ENCODE results near the gene CCDC63. TPM values are rescaled to one million over a fixed set of nuclear protein-coding genes. Genes with fewer than 3 reads are reported as not detected.
"Not testable (repeated sequence)": the region's sequence is repeated elsewhere in the genome, so short reads cannot be mapped to it uniquely, and the experiment has no call there.

CCDC63 gene
- total RNA-seq, 1 donor from 2014 or later = not detected

- intact Hi-C loops (cut with micrococcal nuclease) = no loop called here
- H3K36me3 ChIP-seq = no peaks in the 10 kb centered on the region
- H3K4me3 ChIP-seq = no peak overlapping the region
- TF ChIP-seq, protein P1, sequence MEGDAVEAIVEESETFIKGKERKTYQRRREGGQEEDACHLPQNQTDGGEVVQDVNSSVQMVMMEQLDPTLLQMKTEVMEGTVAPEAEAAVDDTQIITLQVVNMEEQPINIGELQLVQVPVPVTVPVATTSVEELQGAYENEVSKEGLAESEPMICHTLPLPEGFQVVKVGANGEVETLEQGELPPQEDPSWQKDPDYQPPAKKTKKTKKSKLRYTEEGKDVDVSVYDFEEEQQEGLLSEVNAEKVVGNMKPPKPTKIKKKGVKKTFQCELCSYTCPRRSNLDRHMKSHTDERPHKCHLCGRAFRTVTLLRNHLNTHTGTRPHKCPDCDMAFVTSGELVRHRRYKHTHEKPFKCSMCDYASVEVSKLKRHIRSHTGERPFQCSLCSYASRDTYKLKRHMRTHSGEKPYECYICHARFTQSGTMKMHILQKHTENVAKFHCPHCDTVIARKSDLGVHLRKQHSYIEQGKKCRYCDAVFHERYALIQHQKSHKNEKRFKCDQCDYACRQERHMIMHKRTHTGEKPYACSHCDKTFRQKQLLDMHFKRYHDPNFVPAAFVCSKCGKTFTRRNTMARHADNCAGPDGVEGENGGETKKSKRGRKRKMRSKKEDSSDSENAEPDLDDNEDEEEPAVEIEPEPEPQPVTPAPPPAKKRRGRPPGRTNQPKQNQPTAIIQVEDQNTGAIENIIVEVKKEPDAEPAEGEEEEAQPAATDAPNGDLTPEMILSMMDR (IDR thresholded peaks at IDR 0.05; ENCODE audit: borderline replicate concordance) = no peak
- H3K27me3 ChIP-seq (ENCODE audit: low read depth) = no peaks in the 10 kb centered on the region
- no peak overlapping the region for H3K27ac ChIP-seq (replicated peaks)
- no peaks in the 10 kb centered on the region for H3K4me1 ChIP-seq
- DNase-seq = no peak
- H3K9me3 ChIP-seq (replicated peaks) = no peaks in the 10 kb centered on the region
Observed at GRCh38 chr12:110857528-110857927, 10.7 kb downstream of the CCDC63 start.

- H3K27me3 ChIP-seq (ENCODE audit: low read depth); H3K9me3 ChIP-seq (replicated peaks); H3K4me1 ChIP-seq; H3K36me3 ChIP-seq; intact Hi-C loops (cut with micrococcal nuclease); H3K4me3 ChIP-seq; DNase-seq; H3K27ac ChIP-seq (replicated peaks): not testable (repeated sequence)
Observed at GRCh38 chr12:110857954-110858353, 11.2 kb downstream of the CCDC63 start.

- no peaks in the 10 kb centered on the region for H3K36me3 ChIP-seq
- intact Hi-C loops (cut with micrococcal nuclease) = no loop called here
Observed at GRCh38 chr12:110858848-110859247, 12.1 kb downstream of the CCDC63 start.

DNA sequence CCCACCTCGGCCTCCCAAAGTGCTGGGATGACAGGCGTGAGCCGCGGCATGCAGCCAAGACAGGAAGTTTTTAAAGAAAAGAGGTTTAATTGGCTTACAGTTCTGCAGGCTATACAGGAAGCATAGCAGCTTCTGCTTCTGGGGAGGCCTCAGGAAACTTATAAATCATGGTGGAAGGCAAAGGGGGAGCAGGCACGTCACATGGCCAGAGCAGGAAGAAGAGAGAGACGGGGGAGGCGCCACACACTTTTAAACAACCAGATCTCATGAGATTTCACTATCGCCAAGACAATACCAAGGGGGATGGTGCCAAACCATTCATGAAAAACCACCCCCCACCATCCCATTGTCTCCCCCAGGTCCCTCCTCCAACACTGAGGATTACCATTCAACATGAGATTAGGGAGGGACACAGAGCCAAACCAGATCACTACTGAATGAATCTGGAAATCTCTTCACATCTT, 14.1 kb downstream of the CCDC63 start:
- Histone ChIP-seq H3K9me3 (replicated peaks) (no peaks in the 10 kb centered on the region), H3K4me3 (no peak overlapping the region), H3K27ac (replicated peaks) (no peak overlapping the region), H3K4me1 (no peaks in the 10 kb centered on the region), H3K36me3 (no peaks in the 10 kb centered on the region), H3K27me3 (ENCODE audit: low read depth) (no peaks in the 10 kb centered on the region)
- intact Hi-C loops (cut with micrococcal nuclease) = no loop called here
- TF ChIP-seq, protein P1 (IDR thresholded peaks at IDR 0.05; ENCODE audit: borderline replicate concordance) = no peak
- DNase-seq = no peak

More at GRCh38 chr12:110858848-110859247, 12.1 kb downstream of the CCDC63 start:
- Histone ChIP-seq H3K9me3 (replicated peaks) (no peaks in the 10 kb centered on the region), H3K4me1 (no peaks in the 10 kb centered on the region), H3K4me3 (no peak overlapping the region), H3K27ac (replicated peaks) (no peak overlapping the region), H3K27me3 (ENCODE audit: low read depth) (no peaks in the 10 kb centered on the region)
- DNase-seq = no peak
- TF ChIP-seq, protein P1 (IDR thresholded peaks at IDR 0.05; ENCODE audit: borderline replicate concordance) = no peak

DNA sequence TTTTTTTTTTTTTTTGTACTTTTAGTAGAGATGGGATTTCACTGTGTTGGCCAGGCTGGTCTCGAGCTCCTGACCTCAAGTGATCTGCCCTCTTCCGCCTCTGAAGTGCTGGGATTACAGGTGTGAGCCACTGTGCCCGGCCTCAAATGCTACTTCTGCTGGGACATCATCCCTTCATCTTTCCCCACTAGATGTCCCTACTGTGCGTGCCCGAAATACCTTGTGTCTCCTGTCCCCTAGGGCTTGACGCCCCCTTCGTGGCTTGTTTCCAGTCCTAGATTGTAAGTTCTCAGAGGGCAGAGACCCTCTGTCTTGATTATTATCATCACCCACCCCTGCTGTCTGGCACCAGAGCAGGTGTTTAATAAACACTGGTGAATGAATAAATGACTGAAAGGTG, 14.9 kb downstream of the CCDC63 start:
- no peaks in the 10 kb centered on the region for H3K4me1 ChIP-seq
- H3K36me3 ChIP-seq = no peaks in the 10 kb centered on the region
- no peak overlapping the region for H3K4me3 ChIP-seq
- H3K27me3 ChIP-seq (ENCODE audit: low read depth) = no peaks in the 10 kb centered on the region
- H3K9me3 ChIP-seq (replicated peaks) = no peaks in the 10 kb centered on the region
- TF ChIP-seq, protein P1 (IDR thresholded peaks at IDR 0.05; ENCODE audit: borderline replicate concordance) = peak; percentile 16
- intact Hi-C loops (cut with micrococcal nuclease) = no loop called here
- DNase-seq = no peak
- H3K27ac ChIP-seq (replicated peaks) = no peak overlapping the region

DNA sequence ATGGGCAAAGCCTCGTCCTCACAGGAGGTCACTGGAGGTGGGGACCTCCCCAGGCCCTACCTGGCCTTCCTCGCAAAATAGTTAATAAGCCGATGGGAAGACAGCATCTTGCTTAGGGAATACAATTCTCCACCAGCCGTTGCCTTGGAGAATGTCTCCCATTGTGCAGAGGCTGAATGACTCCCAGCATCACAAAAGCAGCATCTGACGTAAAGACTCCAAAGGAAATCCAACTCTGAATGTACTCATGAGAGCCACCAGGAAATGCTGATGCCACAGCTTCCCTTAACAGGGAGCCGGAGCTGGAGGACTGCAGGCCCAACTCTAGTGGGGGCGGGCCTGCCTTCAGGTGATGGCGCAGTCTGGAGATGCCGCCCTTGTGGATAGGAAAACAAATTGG, 15.5 kb downstream of the CCDC63 start:
- DNase-seq = no peak
- Histone ChIP-seq H3K36me3 (no peaks in the 10 kb centered on the region), H3K9me3 (replicated peaks) (no peaks in the 10 kb centered on the region), H3K4me3 (no peak overlapping the region), H3K27me3 (ENCODE audit: low read depth) (no peaks in the 10 kb centered on the region), H3K4me1 (no peaks in the 10 kb centered on the region), H3K27ac (replicated peaks) (no peak overlapping the region)
- intact Hi-C loops (cut with micrococcal nuclease) = no loop called here
- TF ChIP-seq, protein P1 (IDR thresholded peaks at IDR 0.05; ENCODE audit: borderline replicate concordance) = no peak
